IgD-negative memory B cell (primary cell): ENCODE measurements around the gene HBEGF. TPM values are rescaled to one million over a fixed set of nuclear protein-coding genes. Genes with fewer than 3 reads are reported as not detected.

Experiments
- H3K27ac Mint-ChIP-seq, 3 donors: one replicate each; pipeline ENCODE4 v1.8.0; 2020 to 2022; ENCODE audit warnings: mild to moderate bottlenecking in 3 of 3, mixed read lengths in 3 of 3, moderate library complexity in 1 of 3
- H3K27me3 Mint-ChIP-seq: one replicate; pipeline ENCODE4 v1.8.0; 2021; ENCODE audit warnings: mixed read lengths
- H3K36me3 Mint-ChIP-seq: one replicate; pipeline ENCODE4 v1.8.0; 2020; ENCODE audit warnings: mild to moderate bottlenecking, mixed read lengths
- H3K4me1 Mint-ChIP-seq, 3 donors: one replicate each; pipeline ENCODE4 v1.8.0; 2020 to 2022; ENCODE audit warnings: mixed read lengths in 3 of 3, mild to moderate bottlenecking in 1 of 3
- H3K4me3 Mint-ChIP-seq, 4 donors: one replicate each; pipeline ENCODE4 v1.8.0; 2020 to 2022; ENCODE audit warnings: mild to moderate bottlenecking in 4 of 4, mixed read lengths in 4 of 4, moderate library complexity in 3 of 4
- H3K9me3 Mint-ChIP-seq, 3 donors: one replicate each; pipeline ENCODE4 v1.8.0; 2020 to 2021; ENCODE audit warnings: mixed read lengths in 3 of 3, mild to moderate bottlenecking in 1 of 3
- polyA plus RNA-seq: library from polyadenylated mRNA; unstranded; fragments of 300-500 nt; fragmentation: Illumina TruSeq; gene quantifications from one replicate; pipeline ENCODE4 v1.2.3, GENCODE V29; 2021

The HBEGF gene, protein sequence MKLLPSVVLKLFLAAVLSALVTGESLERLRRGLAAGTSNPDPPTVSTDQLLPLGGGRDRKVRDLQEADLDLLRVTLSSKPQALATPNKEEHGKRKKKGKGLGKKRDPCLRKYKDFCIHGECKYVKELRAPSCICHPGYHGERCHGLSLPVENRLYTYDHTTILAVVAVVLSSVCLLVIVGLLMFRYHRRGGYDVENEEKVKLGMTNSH
- 0.83 TPM for polyA plus RNA-seq

DNA sequence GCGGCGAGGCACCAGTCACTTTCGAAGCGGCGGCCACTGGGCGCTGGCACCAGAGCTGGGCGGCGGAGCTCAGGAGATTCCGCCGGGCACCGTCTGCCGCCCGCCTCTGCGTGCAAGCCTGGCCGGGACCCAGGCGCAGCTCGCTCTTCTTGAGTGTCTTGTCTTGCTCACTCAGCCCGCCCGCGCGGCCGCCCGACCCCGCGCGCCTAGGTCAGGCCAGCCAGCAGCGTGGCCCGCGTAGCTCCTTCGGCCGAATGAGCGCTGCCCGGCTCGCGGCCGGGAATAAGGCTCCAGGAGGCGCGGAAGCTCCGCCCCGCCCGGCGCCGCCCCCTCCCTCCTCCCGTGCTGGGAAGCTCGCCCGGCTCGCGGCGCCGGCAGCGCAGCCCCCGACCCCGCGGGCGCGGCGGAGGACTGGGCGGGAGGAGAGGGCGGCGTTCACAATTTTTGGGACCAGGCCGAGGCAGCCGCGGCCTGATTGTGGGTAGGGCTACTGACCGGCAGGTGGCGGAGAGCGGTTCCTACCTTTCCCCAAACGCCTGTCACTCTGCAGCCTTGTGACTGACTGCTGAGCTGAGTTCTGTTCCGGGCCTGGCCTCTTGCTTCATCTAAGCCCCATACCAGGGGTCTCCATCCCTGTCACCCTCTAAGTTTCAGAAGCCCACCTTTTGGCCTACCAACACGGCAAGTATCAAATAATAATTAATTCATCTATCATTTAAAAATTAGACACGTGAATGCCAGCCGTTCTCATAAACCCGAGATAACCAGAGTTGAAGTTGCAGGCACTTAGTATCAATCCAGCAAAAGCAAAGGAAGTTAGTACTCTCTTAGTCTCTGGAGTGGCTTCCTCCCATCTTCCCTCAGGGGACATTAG is at the start of gene HBEGF:
Gene HBEGF (minus strand): TSS at position 256 of the 874 bp plus-strand sequence. CDS start 275 bp downstream, outside the sequence.
- Mint-ChIP-seq H3K4me1 (peaks cover 28 to 45% (median 43%) of the 10 kb centered on the region in 3 donors), H3K9me3 (no peaks in the 10 kb centered on the region), H3K27me3 (peaks cover 6% of the 10 kb centered on the region), H3K36me3 (no peaks in the 10 kb centered on the region), H3K27ac (peak within 1 kb of the TSS in 2 of 3 donors; percentile 11 to 45), H3K4me3 (peak within 1 kb of the TSS; percentile 75 to 93 (median 86))

DNA sequence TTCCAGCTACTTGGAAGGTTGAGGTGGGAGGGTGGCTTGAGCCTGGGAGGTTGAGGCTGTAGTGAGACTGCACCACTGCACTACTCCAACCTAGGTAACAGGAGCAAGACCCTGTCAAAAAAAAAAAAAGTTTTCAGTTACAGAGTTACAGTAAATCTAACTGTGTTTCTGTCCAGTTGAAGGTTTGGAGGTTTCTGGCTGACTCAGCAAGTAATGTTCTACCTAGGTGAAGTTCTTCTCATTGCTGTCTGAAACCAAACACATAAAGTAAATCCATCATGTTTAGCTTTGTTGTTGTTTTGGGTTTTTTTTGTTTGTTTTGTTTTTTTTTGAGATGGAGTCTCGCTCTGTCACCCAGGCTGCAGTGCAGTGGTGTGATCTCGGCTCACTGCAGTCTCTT is 47.3 kb upstream of the HBEGF start:
- Mint-ChIP-seq H3K27ac (no peak overlapping the region), H3K4me3 (no peak overlapping the region), H3K36me3 (no peaks in the 10 kb centered on the region), H3K27me3 (no peaks in the 10 kb centered on the region), H3K9me3 (no peaks in the 10 kb centered on the region), H3K4me1 (peaks cover 0 to 2% (median 0%) of the 10 kb centered on the region in 3 donors)

DNA sequence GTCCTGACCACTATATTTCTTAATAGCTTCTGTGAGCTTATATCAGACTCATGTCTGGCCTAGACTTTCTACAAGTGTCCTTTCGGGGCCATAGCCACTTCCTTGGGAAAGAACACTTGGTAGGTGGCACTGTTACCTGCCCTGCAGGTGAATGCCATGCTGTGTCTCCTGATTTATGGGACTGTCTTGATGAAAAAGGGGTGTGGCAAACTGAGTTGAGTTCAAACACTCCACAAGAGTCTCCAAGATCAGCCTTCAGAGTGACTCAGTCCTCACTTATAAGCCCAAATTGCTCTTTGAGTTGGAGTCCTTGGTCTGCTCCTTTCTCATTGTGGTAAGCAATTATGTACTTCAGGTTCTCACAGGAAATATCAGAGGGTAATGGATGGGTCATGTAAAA is 45.3 kb upstream of the HBEGF start:
- Mint-ChIP-seq H3K27me3 (no peaks in the 10 kb centered on the region), H3K27ac (no peak overlapping the region), H3K36me3 (no peaks in the 10 kb centered on the region), H3K9me3 (no peaks in the 10 kb centered on the region), H3K4me1 (peaks cover 0 to 2% (median 0%) of the 10 kb centered on the region in 3 donors), H3K4me3 (no peak overlapping the region)

DNA sequence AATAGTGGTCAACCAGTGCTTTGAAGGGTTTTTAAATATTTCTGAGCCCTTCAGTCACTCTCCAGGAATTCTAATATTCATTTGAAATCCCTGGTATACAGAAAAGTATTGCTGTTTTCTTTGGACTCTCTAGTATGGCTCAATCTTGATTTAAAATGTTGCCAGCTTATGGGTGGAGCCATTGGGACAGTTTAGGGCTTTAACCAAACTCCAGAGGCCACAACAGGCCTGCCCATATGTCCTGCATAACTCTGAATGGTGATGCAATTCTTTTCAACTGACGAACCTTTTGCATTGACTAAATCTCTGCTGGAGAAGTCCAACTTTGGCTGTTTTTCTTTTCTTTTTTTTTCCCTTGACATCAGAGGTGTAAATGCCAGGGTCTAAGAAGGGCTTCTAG is 44.9 kb upstream of the HBEGF start:
- H3K4me1 Mint-ChIP-seq = peaks cover 0 to 2% (median 0%) of the 10 kb centered on the region in 3 donors
- no peaks in the 10 kb centered on the region for H3K36me3 Mint-ChIP-seq
- H3K27me3 Mint-ChIP-seq = no peaks in the 10 kb centered on the region
- H3K27ac Mint-ChIP-seq = no peak overlapping the region
- no peak overlapping the region for H3K4me3 Mint-ChIP-seq
- H3K9me3 Mint-ChIP-seq = no peaks in the 10 kb centered on the region

DNA sequence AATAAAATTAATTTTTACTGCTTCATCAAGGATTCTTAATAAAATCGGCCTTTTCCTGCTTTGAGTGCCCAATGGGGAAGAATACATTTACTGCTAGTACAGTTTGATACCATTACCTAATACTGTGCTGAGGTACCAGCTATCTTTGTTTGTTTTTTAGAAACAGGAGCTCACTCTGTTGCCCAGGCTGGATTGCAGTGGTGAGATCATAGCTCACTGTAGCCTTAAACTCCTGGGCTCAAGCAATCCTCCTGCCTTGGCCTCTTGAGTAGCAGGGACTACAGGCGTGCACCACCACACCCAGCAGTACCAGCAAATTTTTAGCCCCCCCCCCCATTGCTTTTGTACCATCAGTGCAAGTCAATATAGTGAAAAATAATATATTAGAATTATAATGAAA is 41.6 kb upstream of the HBEGF start:
- Mint-ChIP-seq H3K27me3 (no peaks in the 10 kb centered on the region), H3K9me3 (no peaks in the 10 kb centered on the region), H3K36me3 (peaks cover 8% of the 10 kb centered on the region), H3K4me3 (no peak overlapping the region), H3K27ac (no peak overlapping the region), H3K4me1 (peaks cover 0 to 4% (median 4%) of the 10 kb centered on the region in 3 donors)

DNA sequence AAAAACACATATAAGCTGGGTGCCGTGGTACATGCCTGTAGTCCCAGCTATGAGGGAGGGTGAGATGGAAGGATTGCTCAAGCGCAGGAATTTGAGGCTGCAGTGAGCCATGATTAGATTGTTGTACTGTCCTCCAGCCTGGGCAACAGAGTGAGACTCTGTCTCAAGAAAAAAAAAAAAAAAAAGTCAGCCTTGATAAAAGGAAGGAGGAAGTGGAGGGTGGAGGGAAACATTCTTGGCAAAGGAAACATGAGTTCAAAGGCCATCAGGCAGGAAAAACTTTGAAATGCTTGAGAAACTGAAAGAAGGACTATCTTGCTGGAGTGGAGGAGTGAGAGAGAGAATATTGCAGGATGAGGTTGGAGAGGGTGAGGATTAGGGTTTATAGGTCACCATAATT is 36.9 kb upstream of the HBEGF start:
- no peak overlapping the region for H3K4me3 Mint-ChIP-seq
- peaks cover 9% of the 10 kb centered on the region for H3K36me3 Mint-ChIP-seq
- peaks cover 0 to 4% (median 2%) of the 10 kb centered on the region in 3 donors for H3K4me1 Mint-ChIP-seq
- no peak overlapping the region for H3K27ac Mint-ChIP-seq
- H3K27me3 Mint-ChIP-seq = no peaks in the 10 kb centered on the region
- H3K9me3 Mint-ChIP-seq = no peaks in the 10 kb centered on the region

DNA sequence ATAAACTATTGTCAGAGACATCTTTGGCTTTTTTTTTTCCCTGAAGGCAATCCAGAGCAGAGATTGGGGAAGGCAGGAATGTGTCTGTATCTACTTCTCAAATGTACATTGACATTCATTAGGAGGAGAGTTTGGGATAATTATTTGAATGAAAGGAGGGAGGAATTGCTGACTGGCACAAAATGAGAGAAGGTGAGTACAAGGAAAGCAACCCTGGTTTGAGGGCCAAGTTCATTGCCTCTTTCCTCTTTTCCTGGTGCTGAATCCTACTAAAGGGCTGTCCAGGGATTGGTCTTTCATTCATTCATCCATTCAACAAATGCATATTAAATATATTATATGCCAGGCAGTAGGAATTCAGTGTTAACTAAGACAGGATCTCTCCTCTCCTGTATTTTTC is 36.5 kb upstream of the HBEGF start:
- H3K4me1 Mint-ChIP-seq = peaks cover 0 to 4% (median 2%) of the 10 kb centered on the region in 3 donors
- H3K27me3 Mint-ChIP-seq = no peaks in the 10 kb centered on the region
- no peak overlapping the region for H3K4me3 Mint-ChIP-seq
- H3K36me3 Mint-ChIP-seq = peaks cover 9% of the 10 kb centered on the region
- H3K9me3 Mint-ChIP-seq = no peaks in the 10 kb centered on the region
- no peak overlapping the region for H3K27ac Mint-ChIP-seq

DNA sequence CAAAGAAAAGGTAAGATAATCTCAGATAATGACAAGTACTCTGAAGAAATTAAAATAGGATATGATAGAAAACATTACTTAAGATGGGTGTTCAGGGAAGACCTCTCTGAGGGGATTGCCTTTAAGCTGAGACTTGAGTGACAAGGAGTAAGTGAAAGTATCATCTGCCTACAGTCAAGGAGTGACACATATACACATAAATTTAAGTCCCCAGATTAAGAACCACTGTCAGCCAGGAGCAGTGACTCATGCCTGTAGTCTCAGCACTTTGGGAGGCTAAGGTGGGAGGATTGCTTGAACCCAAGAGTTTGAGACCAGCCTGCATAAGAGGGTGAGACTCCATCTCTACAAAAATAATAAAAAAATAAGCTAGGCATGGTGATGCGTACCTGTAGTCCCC is 35.6 kb upstream of the HBEGF start:
- Mint-ChIP-seq H3K27ac (no peak overlapping the region), H3K4me1 (peaks cover 0 to 4% (median 2%) of the 10 kb centered on the region in 3 donors), H3K4me3 (no peak overlapping the region)

DNA sequence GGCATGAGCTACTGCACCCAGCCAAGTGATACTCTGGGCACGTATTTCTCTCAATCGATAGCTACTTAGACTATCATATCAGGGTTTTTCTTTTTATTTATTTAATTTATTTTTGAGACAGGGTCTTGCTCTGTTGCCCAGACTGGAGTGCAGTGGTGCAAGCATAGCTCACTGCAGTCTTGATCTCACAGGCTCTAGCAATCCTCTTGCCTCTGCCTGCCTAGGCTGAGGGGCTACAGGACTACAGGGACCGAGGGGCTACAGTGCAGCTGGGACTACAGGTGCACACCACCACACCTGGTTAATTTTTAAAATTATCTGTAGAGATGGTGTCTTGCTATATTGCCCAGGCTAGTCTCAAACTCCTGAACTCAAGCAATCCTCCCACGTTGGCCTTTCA is 34.9 kb upstream of the HBEGF start:
- H3K27ac Mint-ChIP-seq = no peak overlapping the region
- peaks cover 0 to 4% (median 4%) of the 10 kb centered on the region in 3 donors for H3K4me1 Mint-ChIP-seq
- no peaks in the 10 kb centered on the region for H3K27me3 Mint-ChIP-seq
- no peak overlapping the region for H3K4me3 Mint-ChIP-seq
- H3K36me3 Mint-ChIP-seq = peaks cover 9% of the 10 kb centered on the region
- no peaks in the 10 kb centered on the region for H3K9me3 Mint-ChIP-seq

More for the DNA sequence above, 35.6 kb upstream of the HBEGF start:
- H3K9me3 Mint-ChIP-seq = no peaks in the 10 kb centered on the region
- peaks cover 9% of the 10 kb centered on the region for H3K36me3 Mint-ChIP-seq
- no peaks in the 10 kb centered on the region for H3K27me3 Mint-ChIP-seq

DNA sequence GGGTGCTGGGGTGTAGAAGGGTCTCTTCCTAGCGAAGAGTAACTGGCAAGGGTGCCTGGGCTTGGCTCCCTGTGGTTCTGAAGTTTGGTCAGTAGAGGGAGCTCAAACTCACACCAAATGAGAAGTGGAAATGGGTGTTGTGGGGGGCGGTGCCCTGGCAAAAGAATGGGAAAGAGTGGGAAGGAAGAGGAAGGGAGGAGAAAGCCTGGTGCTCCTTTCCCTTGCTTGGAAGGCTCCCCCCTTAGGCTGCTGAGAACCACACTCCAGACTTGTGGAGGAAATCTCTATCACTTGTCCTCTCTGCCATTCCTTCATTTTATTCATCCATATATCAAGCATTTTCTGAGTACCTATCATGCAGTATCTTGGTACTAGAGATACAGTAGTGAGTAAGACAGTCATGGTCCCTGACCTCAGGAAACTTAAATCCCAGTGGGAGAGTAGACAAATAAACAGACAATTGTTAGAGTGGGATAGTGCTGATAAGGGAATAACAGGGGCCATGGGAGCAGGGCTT is 26.6 kb upstream of the HBEGF start:
- H3K36me3 Mint-ChIP-seq = no peaks in the 10 kb centered on the region
- H3K27ac Mint-ChIP-seq = no peak overlapping the region
- H3K9me3 Mint-ChIP-seq = no peaks in the 10 kb centered on the region

DNA sequence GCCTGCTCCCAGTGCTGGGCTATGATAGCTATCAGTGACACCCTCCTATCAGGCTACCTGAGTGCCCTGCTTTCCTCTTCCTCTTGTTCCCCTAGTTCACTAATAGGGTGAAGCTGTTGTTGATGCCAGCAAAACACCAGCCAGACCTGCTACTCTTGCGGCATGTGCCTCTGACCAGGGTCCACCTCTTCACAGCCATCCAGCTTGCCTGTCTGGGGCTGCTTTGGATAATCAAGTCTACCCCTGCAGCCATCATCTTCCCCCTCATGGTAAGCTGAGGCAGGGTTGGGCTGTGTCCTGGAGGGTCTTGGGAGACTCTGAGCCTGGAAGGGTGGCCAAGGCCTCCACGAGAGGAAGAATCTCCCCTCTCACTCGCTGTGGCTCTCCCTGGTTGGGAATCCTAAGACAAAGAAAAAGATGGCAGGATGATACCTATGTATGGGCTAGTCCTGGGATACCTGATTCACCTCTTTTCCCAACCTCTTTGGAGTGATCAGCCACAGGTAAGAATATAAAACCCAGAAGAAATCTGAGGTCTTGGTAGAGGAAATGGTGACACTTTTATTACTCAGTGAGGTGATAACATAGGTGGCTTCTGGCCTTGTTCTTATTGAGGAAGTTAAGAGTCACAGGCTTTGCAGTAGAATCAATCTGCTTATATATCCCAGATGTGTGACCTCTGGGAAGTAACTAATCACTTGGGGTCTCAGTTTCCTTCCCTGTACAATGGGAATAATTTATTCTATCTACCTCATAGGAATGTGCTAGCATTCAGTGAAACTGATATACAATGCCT is 25.2 kb upstream of the HBEGF start:
- Mint-ChIP-seq H3K36me3 (no peaks in the 10 kb centered on the region), H3K4me3 (no peak overlapping the region), H3K27me3 (no peaks in the 10 kb centered on the region), H3K4me1 (peaks cover 0 to 5% (median 2%) of the 10 kb centered on the region in 3 donors), H3K9me3 (no peaks in the 10 kb centered on the region), H3K27ac (peak overlapping the region in 1 of 3 donors; percentile 59)

More for the DNA sequence above, 26.6 kb upstream of the HBEGF start:
- H3K4me3 Mint-ChIP-seq = peak overlapping the region in 1 of 4 donors; percentile 0
- H3K4me1 Mint-ChIP-seq = peaks cover 0 to 5% (median 2%) of the 10 kb centered on the region in 3 donors
- H3K27me3 Mint-ChIP-seq = no peaks in the 10 kb centered on the region

DNA sequence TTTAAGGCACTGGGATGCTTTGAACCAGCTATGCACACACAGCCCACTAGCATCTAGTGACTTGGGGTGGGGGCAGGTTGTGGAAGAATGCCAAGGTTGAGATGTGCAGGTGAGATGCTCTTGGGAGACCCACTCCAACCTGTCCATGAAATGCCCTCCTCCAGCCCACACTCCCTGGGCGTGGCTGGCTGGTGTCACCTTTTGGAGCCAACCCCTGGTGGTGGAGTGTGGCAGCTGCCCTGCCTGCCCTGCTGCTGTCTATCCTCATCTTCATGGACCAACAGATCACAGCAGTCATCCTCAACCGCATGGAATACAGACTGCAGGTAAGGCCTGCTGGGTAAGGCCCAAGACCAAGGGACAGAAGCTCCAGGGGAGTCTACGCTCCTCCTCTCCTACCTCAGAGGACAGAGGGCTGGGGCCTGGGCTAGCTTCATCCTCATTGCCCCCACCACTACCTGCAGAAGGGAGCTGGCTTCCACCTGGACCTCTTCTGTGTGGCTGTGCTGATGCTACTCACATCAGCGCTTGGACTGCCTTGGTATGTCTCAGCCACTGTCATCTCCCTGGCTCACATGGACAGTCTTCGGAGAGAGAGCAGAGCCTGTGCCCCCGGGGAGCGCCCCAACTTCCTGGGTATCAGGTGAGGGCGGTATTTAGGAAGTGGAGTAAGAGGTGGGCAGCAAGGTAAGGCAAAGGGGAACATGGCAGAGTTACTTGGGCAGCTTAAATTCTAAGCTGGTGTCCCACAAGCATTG is 21.0 kb upstream of the HBEGF start:
- Mint-ChIP-seq H3K4me1 (peaks cover 3 to 4% (median 4%) of the 10 kb centered on the region in 3 donors), H3K9me3 (no peaks in the 10 kb centered on the region), H3K27me3 (no peaks in the 10 kb centered on the region), H3K27ac (no peak overlapping the region), H3K36me3 (no peaks in the 10 kb centered on the region), H3K4me3 (no peak overlapping the region)

DNA sequence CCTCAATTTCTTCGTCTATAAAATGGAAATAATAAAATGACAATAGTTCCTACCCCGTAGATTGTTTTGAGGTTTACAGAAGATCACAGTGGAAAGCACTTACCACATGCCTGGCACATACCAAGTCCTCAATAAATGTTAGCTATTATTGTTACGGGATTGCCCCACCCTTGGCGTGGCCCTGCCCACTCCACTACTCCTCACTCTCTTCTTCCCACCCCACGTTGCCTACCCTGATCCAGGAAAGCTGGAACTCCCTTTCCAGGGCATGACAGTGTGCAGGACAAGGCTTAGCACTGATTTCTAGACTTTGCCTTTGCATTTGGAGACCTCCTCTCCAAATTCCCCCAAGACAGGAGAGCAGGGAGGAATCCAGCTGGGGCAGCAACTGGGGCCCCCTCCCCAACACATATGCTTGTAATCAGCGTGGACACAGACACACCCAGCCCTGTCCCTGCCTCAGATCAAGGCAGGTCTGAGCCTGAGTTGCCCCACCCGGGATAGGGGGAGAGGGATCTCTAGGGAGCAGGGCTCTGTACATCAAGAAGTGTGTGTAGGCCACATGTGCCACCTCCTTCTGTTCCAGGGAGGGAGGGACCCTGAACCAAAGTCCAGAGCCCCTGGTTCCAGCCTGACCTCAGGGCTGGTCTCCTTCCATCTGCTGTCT is 20.3 kb upstream of the HBEGF start:
- no peak overlapping the region for H3K27ac Mint-ChIP-seq
- no peaks in the 10 kb centered on the region for H3K9me3 Mint-ChIP-seq
- H3K4me1 Mint-ChIP-seq = peaks cover 3 to 4% (median 4%) of the 10 kb centered on the region in 3 donors

DNA sequence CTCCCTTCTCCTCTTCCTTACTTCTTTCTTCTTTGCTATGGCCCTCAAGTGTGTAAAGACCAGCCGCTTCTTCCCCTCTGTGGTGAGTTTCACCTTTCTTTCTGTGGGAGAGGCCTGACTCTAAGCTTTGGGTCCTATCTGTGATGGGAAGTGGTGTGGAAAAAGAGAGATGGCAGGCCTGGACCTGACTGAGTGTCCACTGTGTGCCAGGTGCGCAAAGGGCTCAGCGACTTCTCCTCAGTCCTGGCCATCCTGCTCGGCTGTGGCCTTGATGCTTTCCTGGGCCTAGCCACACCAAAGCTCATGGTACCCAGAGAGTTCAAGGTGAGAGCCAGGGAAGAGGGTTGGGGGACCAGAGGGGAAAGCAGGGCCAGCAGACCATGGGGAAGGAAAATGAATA is 19.5 kb upstream of the HBEGF start:
- H3K36me3 Mint-ChIP-seq = no peaks in the 10 kb centered on the region
- H3K9me3 Mint-ChIP-seq = no peaks in the 10 kb centered on the region
- H3K4me3 Mint-ChIP-seq = no peak overlapping the region
- peaks cover 3 to 4% (median 4%) of the 10 kb centered on the region in 3 donors for H3K4me1 Mint-ChIP-seq
- H3K27ac Mint-ChIP-seq = no peak overlapping the region
- no peaks in the 10 kb centered on the region for H3K27me3 Mint-ChIP-seq

More for the DNA sequence above, 20.3 kb upstream of the HBEGF start:
- H3K36me3 Mint-ChIP-seq = no peaks in the 10 kb centered on the region
- no peak overlapping the region for H3K4me3 Mint-ChIP-seq
- no peaks in the 10 kb centered on the region for H3K27me3 Mint-ChIP-seq
